Panc1 (cell line): ENCODE data around the gene ZNF583.

Source experiments
- TCF7L2 ChIP-seq: IDR thresholded peaks from 2 replicates; pipeline ENCODE4 v1.6.1; 2011; ENCODE audit warnings: mild to moderate bottlenecking, low read depth, low read length, inconsistent platforms
- TF ChIP-seq, protein P1 (sequence below): fragments of 450-650 bp; IDR thresholded peaks from 2 replicates; pipeline ENCODE4 v1.5.1; 2017; ENCODE audit warnings: mild to moderate bottlenecking
- TF ChIP-seq, protein P2 (sequence below), 2 experiments: IDR thresholded peaks; 2 replicates each; pipeline ENCODE4 v1.6.1; 2011 to 2012; ENCODE audit warnings: low read depth in 2 of 2, control low read depth in 1 of 2, low read length in 1 of 2, mild to moderate bottlenecking in 1 of 2, moderate library complexity in 1 of 2; ENCODE audit not compliant: insufficient read depth in 1 of 2

DNA sequence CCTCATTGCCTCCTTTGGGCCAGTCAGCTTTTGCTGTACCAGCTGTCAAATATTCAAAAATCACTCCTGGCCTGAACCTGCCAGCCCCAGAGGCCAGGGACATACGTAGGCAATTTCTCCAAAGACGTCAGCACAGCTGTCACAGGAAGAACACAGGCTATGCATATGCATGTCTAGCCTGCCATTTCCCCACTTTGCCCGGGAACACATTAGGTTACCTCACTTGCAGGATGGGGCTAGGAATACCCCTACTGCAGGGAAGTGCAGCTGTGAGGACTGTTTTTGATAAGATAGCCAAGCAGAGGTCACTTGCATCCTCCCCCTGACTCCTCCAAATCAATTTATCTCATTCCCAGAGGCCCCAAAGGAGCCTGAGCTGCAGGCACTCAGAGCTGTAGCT, 70.2 kb downstream of the ZNF583 start:
- TF ChIP-seq TCF7L2: no peak
- TF ChIP-seq, protein P1, sequence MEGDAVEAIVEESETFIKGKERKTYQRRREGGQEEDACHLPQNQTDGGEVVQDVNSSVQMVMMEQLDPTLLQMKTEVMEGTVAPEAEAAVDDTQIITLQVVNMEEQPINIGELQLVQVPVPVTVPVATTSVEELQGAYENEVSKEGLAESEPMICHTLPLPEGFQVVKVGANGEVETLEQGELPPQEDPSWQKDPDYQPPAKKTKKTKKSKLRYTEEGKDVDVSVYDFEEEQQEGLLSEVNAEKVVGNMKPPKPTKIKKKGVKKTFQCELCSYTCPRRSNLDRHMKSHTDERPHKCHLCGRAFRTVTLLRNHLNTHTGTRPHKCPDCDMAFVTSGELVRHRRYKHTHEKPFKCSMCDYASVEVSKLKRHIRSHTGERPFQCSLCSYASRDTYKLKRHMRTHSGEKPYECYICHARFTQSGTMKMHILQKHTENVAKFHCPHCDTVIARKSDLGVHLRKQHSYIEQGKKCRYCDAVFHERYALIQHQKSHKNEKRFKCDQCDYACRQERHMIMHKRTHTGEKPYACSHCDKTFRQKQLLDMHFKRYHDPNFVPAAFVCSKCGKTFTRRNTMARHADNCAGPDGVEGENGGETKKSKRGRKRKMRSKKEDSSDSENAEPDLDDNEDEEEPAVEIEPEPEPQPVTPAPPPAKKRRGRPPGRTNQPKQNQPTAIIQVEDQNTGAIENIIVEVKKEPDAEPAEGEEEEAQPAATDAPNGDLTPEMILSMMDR: no peak
- TF ChIP-seq, protein P2, sequence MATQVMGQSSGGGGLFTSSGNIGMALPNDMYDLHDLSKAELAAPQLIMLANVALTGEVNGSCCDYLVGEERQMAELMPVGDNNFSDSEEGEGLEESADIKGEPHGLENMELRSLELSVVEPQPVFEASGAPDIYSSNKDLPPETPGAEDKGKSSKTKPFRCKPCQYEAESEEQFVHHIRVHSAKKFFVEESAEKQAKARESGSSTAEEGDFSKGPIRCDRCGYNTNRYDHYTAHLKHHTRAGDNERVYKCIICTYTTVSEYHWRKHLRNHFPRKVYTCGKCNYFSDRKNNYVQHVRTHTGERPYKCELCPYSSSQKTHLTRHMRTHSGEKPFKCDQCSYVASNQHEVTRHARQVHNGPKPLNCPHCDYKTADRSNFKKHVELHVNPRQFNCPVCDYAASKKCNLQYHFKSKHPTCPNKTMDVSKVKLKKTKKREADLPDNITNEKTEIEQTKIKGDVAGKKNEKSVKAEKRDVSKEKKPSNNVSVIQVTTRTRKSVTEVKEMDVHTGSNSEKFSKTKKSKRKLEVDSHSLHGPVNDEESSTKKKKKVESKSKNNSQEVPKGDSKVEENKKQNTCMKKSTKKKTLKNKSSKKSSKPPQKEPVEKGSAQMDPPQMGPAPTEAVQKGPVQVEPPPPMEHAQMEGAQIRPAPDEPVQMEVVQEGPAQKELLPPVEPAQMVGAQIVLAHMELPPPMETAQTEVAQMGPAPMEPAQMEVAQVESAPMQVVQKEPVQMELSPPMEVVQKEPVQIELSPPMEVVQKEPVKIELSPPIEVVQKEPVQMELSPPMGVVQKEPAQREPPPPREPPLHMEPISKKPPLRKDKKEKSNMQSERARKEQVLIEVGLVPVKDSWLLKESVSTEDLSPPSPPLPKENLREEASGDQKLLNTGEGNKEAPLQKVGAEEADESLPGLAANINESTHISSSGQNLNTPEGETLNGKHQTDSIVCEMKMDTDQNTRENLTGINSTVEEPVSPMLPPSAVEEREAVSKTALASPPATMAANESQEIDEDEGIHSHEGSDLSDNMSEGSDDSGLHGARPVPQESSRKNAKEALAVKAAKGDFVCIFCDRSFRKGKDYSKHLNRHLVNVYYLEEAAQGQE (IDR thresholded peaks at IDR 0.05; ENCODE audit: insufficient read depth in 1 of 2, low read depth in 2 of 2, low read length in 1 of 2): no peak
